Tibial artery (tissue), 4 donors: ENCODE results near the gene CHAT.

Source experiments
- DNase-seq, 2 donors: peaks; one replicate each; pipeline ENCODE4 v3.0.0-alpha.2; 2019
- H3K27ac ChIP-seq, 2 donors: fragments of 200-600 bp; sonication (generic) in 1 of 2; 1 replicate in 1 of 2; 2 replicates in 1 of 2; pipeline ENCODE4 v1.5.1; 2018 to 2019; ENCODE audit warnings: mild to moderate bottlenecking in 1 of 2
- H3K27me3 ChIP-seq, 2 donors: fragments of 200-600 bp; sonication (generic) in 1 of 2; one replicate each; pipeline versions ENCODE4 v1.5.1 to v1.6.0; 2016 to 2019
- H3K36me3 ChIP-seq, 3 donors: fragments of 200-600 bp; sonication (generic) in 2 of 3; one replicate each; pipeline ENCODE4 v1.5.1; 2016 to 2019; ENCODE audit warnings: mild to moderate bottlenecking in 2 of 3
- H3K4me1 ChIP-seq, 4 donors: fragments of 200-600 bp; sonication (generic) in 2 of 4; 1 replicate in 3 of 4; 2 replicates in 1 of 4; pipeline ENCODE4 v1.5.1; 2016 to 2019
- H3K4me3 ChIP-seq, 2 donors: fragments of 200-600 bp; sonication (generic) in 1 of 2; 1 replicate in 1 of 2; 2 replicates in 1 of 2; pipeline ENCODE4 v1.5.1; 2018 to 2019; ENCODE audit warnings: mild to moderate bottlenecking in 2 of 2
- H3K9me3 ChIP-seq, 3 donors: fragments of 200-600 bp; sonication (generic) in 1 of 3; one replicate each; pipeline ENCODE4 v1.5.1; 2016 to 2019
- intact Hi-C: fragments of 100-400 bp; cut with DNase I; formaldehyde crosslinking; loops from one replicate; pipeline ENCODE4 v1.15.0; 2023; ENCODE audit warnings: low total_unique reads
- TF ChIP-seq, protein P1 (sequence below), 2 experiments: fragments of 200-600 bp in 1 of 2; fragments of 450-650 bp in 1 of 2; IDR thresholded peaks; one replicate each; pipeline ENCODE4 v1.5.1; 2017 to 2019; ENCODE audit warnings: antibody characterized with exemption in 2 of 2, mild to moderate bottlenecking in 1 of 2, moderate library complexity in 1 of 2

CHAT gene

DNA sequence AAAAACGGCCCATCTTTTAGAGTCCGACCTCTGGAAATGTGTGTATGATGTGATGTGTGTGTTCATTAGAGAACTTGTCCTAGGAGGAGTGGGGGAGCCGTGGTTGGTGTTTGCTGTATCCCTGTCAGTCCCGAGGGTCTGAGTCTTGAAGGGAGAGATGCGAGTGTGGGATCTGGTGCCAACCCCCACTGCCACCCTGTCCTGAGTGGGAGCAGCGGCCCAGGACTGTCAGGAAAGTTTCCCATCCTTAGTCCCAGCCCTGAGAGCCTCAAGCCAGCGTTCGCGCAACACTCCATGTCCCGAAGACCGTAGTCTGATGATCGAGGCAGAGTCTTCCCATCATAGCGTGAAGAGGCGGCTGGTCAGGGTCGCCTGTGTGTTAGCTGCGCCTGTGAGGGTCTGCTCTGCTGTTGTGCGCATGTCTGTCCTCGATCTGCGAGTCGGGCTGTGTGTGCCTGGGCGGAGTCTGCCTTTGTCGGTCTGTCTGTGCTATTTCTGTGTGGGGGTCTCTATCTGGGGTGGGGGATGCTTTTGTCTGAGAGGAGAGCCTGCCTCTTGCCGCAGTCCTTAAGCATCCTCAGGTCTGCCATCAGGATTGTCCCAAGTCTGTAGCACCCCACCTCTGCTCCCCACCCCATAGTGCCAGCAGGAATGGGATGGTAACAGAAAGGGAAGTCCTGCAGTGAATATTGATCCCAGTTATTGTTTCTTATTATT is 514 bp upstream of the CHAT start:
- TF ChIP-seq, protein P1, sequence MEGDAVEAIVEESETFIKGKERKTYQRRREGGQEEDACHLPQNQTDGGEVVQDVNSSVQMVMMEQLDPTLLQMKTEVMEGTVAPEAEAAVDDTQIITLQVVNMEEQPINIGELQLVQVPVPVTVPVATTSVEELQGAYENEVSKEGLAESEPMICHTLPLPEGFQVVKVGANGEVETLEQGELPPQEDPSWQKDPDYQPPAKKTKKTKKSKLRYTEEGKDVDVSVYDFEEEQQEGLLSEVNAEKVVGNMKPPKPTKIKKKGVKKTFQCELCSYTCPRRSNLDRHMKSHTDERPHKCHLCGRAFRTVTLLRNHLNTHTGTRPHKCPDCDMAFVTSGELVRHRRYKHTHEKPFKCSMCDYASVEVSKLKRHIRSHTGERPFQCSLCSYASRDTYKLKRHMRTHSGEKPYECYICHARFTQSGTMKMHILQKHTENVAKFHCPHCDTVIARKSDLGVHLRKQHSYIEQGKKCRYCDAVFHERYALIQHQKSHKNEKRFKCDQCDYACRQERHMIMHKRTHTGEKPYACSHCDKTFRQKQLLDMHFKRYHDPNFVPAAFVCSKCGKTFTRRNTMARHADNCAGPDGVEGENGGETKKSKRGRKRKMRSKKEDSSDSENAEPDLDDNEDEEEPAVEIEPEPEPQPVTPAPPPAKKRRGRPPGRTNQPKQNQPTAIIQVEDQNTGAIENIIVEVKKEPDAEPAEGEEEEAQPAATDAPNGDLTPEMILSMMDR (IDR thresholded peaks at IDR 0.05) = no peak
- DNase-seq = peak in 1 of 2 donors; percentile 62
- no peaks in the 10 kb centered on the region for H3K9me3 ChIP-seq
- H3K4me3 ChIP-seq = no peak overlapping the region
- H3K36me3 ChIP-seq = no peaks in the 10 kb centered on the region
- H3K27ac ChIP-seq = no peak overlapping the region
- peaks cover 0 to 48% (median 35%) of the 10 kb centered on the region in 4 donors for H3K4me1 ChIP-seq
- H3K27me3 ChIP-seq = peaks cover 0 to 99% of the 10 kb centered on the region in 2 donors
- intact Hi-C loops = no loop called here

DNA sequence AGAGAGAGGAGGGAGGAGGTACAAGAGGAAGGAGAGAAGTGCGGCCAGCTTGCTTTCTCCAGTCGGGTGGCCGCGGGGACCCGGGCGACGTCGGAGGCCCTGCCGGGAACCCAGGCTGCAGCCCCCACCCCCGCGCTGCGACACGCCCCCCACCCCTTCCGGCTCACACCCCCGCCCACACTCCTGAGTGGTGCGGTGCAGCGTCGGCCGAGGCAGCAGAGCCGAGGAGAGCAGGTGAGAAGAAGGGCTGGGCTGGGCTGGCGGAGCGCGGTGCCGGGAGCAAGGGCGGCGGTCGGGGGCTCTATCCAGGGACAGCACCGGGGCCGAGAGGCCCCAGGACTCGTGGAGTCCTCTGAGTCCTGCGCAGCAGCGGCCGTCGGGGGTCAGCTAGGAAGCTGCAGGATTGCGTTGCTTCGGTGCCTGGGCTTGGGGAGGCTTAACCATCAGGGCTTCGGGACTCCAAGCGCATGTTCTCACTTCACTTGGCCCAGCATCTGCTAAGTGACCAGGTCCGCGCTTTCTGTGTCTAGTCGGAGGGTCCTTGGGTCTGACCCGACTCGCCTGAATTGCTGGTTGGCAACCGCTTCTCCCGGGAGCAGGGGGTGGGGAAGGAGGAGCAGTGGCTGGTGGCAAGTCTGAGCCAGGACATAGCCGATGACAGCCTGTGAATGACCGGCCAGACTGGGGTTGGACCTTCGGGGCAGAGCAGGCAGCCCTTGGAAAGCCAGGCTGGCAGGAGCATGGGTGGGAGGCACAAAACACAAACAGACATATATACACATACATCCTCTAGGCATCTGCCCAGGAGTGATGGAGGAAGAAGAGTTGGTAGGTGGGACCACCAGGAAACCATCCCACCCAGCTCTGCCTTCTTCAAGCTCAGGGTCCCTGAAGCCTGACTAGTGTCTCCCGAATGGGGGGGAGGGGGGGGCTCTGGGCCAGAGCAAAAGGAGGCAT is 683 bp downstream of the CHAT start:
- H3K4me3 ChIP-seq = no peak overlapping the region
- peaks cover 0 to 99% of the 10 kb centered on the region in 2 donors for H3K27me3 ChIP-seq
- TF ChIP-seq, protein P1 (IDR thresholded peaks at IDR 0.05) = no peak
- H3K27ac ChIP-seq = no peak overlapping the region
- no peaks in the 10 kb centered on the region for H3K9me3 ChIP-seq
- no peaks in the 10 kb centered on the region for H3K36me3 ChIP-seq
- DNase-seq = peak in 1 of 2 donors; percentile 55
- intact Hi-C loops = no loop called here
- peaks cover 0 to 41% (median 30%) of the 10 kb centered on the region in 4 donors for H3K4me1 ChIP-seq

DNA sequence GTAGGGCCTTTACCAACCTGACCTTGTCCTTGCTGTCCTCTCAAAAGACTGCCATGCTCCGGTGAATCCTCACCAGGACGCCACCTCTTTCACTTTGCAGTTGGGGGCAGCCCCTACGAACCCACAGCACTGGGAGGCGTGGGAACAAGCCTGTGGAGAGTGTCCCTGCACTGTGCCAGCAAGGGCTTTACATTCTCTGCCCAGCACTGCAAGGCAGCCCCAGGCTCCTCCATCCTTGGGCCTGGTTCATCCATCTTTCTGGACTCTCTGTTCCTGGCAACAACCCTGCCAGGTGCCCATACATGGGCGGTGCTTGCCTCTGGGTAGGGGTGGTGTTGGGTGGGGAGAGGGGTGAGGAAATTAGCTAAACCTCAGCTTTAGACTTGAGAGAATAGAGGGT is 1.4 kb downstream of the CHAT start:
- intact Hi-C loops = no loop called here
- TF ChIP-seq, protein P1 (IDR thresholded peaks at IDR 0.05) = no peak
- H3K4me3 ChIP-seq = no peak overlapping the region
- peak in 1 of 2 donors; percentile 41 for DNase-seq
- peaks cover 0 to 98% of the 10 kb centered on the region in 2 donors for H3K27me3 ChIP-seq
- peaks cover 0 to 34% (median 23%) of the 10 kb centered on the region in 4 donors for H3K4me1 ChIP-seq
- no peaks in the 10 kb centered on the region for H3K36me3 ChIP-seq
- H3K27ac ChIP-seq = no peak overlapping the region
- no peaks in the 10 kb centered on the region for H3K9me3 ChIP-seq

DNA sequence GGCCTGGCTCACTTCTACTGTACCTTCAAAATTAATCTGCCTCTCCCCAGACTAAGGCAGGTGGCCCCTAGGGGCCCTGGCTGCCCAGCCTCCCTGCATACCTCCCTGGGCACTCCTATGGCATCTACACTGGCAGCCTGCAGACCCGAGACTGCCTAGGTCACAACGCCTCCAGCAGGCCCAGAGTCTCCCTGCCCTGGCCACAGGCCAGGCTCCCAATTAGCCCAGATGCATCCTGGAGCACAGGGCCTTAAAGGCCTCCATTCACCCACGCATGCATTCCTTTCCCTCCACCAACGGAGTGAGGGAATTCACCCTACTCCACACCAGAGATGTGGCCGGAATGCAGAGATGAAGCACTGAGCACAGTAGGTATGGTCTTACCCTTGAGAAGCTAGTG is 1.9 kb downstream of the CHAT start:
- Histone ChIP-seq H3K36me3 (no peaks in the 10 kb centered on the region), H3K9me3 (no peaks in the 10 kb centered on the region), H3K27ac (no peak overlapping the region), H3K27me3 (peaks cover 0 to 98% of the 10 kb centered on the region in 2 donors), H3K4me1 (peaks cover 0 to 29% (median 18%) of the 10 kb centered on the region in 4 donors), H3K4me3 (no peak overlapping the region)
- peak in 1 of 2 donors; percentile 37 for DNase-seq
- TF ChIP-seq, protein P1 (IDR thresholded peaks at IDR 0.05) = no peak
- intact Hi-C loops = no loop called here

DNA sequence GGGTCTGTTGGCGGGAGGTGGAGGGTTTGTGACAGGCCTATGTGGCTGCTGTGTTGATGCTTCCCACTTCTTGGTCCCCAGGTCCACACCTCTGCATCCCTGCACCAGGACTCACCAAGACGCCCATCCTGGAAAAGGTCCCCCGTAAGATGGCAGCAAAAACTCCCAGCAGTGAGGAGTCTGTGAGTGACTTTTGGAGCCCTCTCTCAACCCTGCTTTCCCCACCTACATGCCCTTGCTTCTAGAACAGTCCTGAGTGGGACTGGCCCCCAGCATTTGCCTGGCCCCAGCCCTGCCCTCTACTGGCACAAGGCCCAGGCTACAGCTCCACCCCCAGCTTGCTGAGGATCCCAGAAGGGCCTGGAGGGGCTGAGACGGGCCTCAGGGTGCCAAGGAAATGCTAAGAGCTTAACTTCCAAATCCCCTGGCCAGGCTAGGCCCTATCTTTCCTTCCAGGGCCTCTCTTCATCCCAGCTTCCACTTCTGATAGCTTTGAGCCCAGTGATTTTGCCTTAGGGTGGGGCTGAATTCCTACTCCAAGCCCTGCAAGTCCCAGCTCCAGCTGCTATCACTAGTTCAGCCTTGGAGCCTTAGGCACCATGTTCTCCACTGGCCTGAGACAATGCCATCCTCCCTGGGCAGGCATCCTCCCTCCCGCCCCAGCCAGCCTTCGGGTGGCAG is 2.7 kb downstream of the CHAT start:
- Histone ChIP-seq H3K4me3 (no peak overlapping the region), H3K27ac (no peak overlapping the region), H3K36me3 (no peaks in the 10 kb centered on the region), H3K4me1 (peaks cover 0 to 21% (median 9%) of the 10 kb centered on the region in 4 donors), H3K9me3 (no peaks in the 10 kb centered on the region), H3K27me3 (peaks cover 0 to 92% of the 10 kb centered on the region in 2 donors)
- intact Hi-C loops = no loop called here
- DNase-seq = peak in 1 of 2 donors; percentile 49
- TF ChIP-seq, protein P1 (IDR thresholded peaks at IDR 0.05) = no peak
